ENCODE measurements around the gene ALAS1.

GRCh38 chr3:52204337-52205073 is 6.5 kb downstream of the ALAS1 start:
- no peak for TF ChIP-seq CTCF (IDR thresholded peaks at IDR 0.05; ENCODE audit: low read depth, low read length)
- TF ChIP-seq POLR2A (IDR thresholded peaks at IDR 0.05; ENCODE audit: extremely low read depth, insufficient read length), result no peak
- TF ChIP-seq MAX (IDR thresholded peaks at IDR 0.05; ENCODE audit: low read depth, low read length), result no peak
